NCI-H2196 (cell line): ENCODE results near the gene MED19.
"Not testable (repeated sequence)": the region's sequence is repeated elsewhere in the genome, so short reads cannot be mapped to it uniquely, and the experiment has no call there.

Source experiments
- DNase-seq: peaks from one replicate; lab custom pipeline; 2025; ENCODE audit not compliant: unreplicated experiment; lab: John Stamatoyannopoulos, UW

The MED19 gene

GRCh38 chr11:57705432-57705831 is 6.6 kb downstream of the MED19 start:
- not testable (repeated sequence) for DNase-seq

GRCh38 chr11:57704932-57705331 is 7.1 kb downstream of the MED19 start:
- no peak for DNase-seq

GRCh38 chr11:57703341-57703740 is 8.7 kb downstream of the MED19 start:
- no peak for DNase-seq

- no peak for DNase-seq
These were observed 11.6 kb downstream of the MED19 start for GRCh38 chr11:57700425-57700824.

GRCh38 chr11:57699813-57700212 is 12.2 kb downstream of the MED19 start:
- DNase-seq: no peak

GRCh38 chr11:57698843-57699365 is 13.1 kb downstream of the MED19 start:
- no peak for DNase-seq

- not testable (repeated sequence) for DNase-seq
These were observed 21.5 kb downstream of the MED19 start for GRCh38 chr11:57690474-57690873.

GRCh38 chr11:57681168-57681567 is 30.8 kb downstream of the MED19 start:
- no peak for DNase-seq

GRCh38 chr11:57680552-57680874 is 31.5 kb downstream of the MED19 start:
- no peak for DNase-seq

- DNase-seq: no peak
These were observed 32.6 kb downstream of the MED19 start for GRCh38 chr11:57679396-57679795.

- DNase-seq: no peak
These were observed 36.7 kb downstream of the MED19 start for GRCh38 chr11:57675176-57675941.

GRCh38 chr11:57674251-57674650 is 37.8 kb downstream of the MED19 start:
- DNase-seq: no peak

GRCh38 chr11:57668434-57668782 is 43.6 kb downstream of the MED19 start:
- DNase-seq: no peak

- peak; percentile 98 for DNase-seq
These were observed 44.1 kb downstream of the MED19 start, which contains the start of gene ZDHHC5 for GRCh38 chr11:57667736-57668433. Gene ZDHHC5, plus strand, starts transcription at chr11:57668114. Its CDS starts 4,977 bp downstream, at chr11:57673091.

- DNase-seq: peak; percentile 95
These were observed 44.8 kb downstream of the MED19 start for GRCh38 chr11:57667117-57667735.

- DNase-seq: no peak
These were observed 48.0 kb downstream of the MED19 start for GRCh38 chr11:57663975-57664374.

- no peak for DNase-seq
These were observed 49.1 kb downstream of the MED19 start for GRCh38 chr11:57662893-57663292.

- DNase-seq: no peak
These were observed 52.3 kb downstream of the MED19 start for GRCh38 chr11:57659669-57660068.

GRCh38 chr11:57658023-57658361 is 54.0 kb downstream of the MED19 start:
- no peak for DNase-seq

GRCh38 chr11:57657194-57658022 is 54.6 kb downstream of the MED19 start, which contains the start of gene CLP1:
Gene CLP1, plus strand, starts transcription at chr11:57657762. Its CDS starts 1,715 bp downstream, at chr11:57659477.
- DNase-seq: peak; percentile 99

GRCh38 chr11:57656885-57657193 is 55.2 kb downstream of the MED19 start:
- DNase-seq: no peak
